Epithelial cell of proximal tubule (primary cell): ENCODE data around the gene APOH. TPM values are rescaled to one million over a fixed set of nuclear protein-coding genes. Genes with fewer than 3 reads are reported as not detected.
"Not testable (repeated sequence)": the region's sequence is repeated elsewhere in the genome, so short reads cannot be mapped to it uniquely, and the experiment has no call there.

Experiments
- DNase-seq: peaks from one replicate; pipeline ENCODE4 v3.0.0-alpha.2; 2011; ENCODE audit warnings: low read depth
- H3K4me3 ChIP-seq: 2 replicates; pipeline ENCODE4 v1.5.1; 2011; ENCODE audit warnings: low read depth, mild to moderate bottlenecking, low read length
- total RNA-seq: library from RNA; depleted of rRNA; stranded (reverse); fragments of >200 nt; gene quantifications from 2 replicates; pipeline ENCODE4 v1.2.3, GENCODE V29; 2015
- TF ChIP-seq, protein P1 (sequence below): conservative IDR thresholded peaks from 2 replicates; pipeline ENCODE4 v1.5.1; 2012; ENCODE audit warnings: low read depth, mild to moderate bottlenecking, low read length

Gene APOH
- total RNA-seq, 1 donor from 2014 or later: not detected

DNA sequence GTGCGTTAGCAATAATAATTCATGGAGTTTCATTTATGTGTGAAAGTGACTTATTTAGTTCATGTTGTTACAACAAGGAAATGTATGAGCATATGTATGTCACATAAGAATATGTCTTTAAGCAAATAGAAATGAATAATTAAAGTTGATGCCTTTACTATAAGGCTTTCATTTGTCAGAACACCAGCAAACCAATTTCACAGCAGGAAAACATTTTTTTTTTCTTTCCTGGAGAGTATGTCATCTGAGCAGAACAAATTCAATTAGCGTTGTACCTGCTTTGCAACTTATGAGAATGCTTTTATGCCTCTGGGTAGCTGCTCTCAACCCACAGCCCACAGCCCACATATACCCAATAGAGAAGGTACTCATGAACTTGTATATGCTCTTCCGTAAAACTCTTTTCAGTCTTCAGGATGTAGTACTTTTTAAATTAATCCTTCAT is 26.3 kb upstream of the APOH start:
- no peak for DNase-seq
- TF ChIP-seq, protein P1, sequence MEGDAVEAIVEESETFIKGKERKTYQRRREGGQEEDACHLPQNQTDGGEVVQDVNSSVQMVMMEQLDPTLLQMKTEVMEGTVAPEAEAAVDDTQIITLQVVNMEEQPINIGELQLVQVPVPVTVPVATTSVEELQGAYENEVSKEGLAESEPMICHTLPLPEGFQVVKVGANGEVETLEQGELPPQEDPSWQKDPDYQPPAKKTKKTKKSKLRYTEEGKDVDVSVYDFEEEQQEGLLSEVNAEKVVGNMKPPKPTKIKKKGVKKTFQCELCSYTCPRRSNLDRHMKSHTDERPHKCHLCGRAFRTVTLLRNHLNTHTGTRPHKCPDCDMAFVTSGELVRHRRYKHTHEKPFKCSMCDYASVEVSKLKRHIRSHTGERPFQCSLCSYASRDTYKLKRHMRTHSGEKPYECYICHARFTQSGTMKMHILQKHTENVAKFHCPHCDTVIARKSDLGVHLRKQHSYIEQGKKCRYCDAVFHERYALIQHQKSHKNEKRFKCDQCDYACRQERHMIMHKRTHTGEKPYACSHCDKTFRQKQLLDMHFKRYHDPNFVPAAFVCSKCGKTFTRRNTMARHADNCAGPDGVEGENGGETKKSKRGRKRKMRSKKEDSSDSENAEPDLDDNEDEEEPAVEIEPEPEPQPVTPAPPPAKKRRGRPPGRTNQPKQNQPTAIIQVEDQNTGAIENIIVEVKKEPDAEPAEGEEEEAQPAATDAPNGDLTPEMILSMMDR: no peak
- H3K4me3 ChIP-seq: no peak overlapping the region

DNA sequence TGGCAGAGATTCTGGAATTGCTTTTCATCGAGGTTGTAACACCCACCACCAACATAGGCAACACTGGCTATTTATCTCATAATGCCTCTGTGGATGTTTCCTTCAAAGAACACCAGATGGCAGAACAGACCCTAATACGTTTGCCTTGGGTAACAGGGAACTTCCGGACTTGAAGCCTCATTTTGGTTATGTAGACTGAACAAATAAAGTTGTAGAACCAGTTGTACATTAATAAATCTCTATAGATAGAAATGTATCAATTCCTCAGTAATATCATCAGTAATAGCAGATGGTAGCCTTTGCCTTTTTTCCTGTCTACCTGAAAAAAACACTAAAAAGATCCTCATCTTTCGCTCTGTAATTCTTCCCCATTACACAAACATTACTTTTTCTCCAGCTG is 25.9 kb upstream of the APOH start:
- TF ChIP-seq, protein P1: peak; percentile 84
- no peak for DNase-seq
- H3K4me3 ChIP-seq: no peak overlapping the region

DNA sequence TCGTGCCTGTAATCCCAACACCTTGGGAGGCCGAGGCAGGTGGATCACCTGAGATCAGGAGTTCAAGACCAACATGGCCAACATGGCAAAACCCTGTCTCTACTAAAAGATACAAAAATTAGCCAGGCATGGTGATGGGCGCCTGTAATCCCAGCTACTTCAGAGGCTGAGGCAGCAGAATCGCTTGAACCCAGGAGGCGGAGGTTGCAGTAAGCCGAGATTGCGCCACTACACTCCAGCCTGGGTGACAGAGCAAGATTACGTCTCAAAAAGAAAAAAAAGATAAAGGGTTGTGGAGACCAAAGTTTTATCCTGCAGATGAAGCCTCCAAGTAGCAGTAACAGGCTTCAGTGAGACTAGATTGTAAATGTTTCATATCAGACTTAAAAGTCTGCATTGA is 24.2 kb upstream of the APOH start:
- not testable (repeated sequence) for H3K4me3 ChIP-seq, DNase-seq

DNA sequence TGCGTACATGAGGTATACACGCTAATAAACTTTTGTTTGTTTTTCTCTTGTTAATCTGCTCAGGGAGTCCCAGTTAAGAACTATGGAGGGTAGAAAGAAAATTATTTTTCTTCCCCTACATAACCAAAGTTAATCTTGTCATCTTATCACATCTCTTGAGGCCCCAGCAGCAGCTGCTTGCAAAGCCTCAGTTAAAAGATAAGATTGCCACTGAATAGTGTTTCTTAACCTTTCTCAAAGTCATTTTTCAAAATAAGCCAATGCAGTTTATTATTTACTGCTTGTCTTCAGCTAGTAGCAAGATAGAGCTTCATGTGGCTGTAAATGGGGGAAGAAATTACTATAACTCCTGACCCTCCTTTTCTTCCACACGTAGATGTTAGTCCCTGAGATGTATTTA is 21.5 kb upstream of the APOH start:
- TF ChIP-seq, protein P1: no peak
- no peak overlapping the region for H3K4me3 ChIP-seq
- no peak for DNase-seq

DNA sequence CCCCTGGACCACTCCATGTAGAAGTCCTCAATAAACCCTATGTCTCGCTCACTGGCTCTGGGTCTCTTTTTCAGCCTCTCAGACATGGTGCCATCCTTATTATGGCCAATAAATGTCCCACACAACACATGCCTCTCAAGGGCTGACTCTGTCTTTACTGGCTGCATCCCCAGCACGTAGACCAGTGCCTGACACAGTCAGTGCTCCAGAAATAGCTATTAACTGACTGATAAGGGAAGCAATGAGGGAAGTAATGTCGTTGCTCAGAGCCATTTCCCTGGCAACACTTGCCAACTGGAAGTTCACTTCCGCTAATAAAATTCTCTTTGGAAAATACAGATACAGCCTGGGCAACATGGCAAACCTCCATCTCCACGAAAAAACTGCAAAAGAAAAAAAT is 19.1 kb upstream of the APOH start:
- no peak for DNase-seq
- TF ChIP-seq, protein P1: no peak

DNA sequence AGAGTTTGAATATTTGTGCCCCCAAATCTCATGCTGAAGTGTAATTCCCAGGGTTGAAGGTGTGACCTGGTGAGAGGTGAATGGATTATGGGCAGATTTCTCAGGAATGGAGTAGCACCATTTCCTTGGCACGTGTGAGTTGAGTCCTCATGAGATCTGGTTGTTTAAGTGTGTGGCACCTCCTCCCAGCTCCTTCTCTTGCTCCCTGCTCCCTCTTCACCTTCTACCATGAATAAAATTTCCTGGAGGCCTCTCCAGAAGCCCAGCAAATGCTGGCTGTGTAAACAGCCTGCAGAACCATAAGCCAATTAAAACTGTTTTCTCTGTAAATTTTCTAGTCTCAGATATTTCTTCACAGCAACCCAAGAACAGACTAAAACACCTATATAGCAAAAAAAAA is 12.6 kb upstream of the APOH start:
- no peak for DNase-seq
- TF ChIP-seq, protein P1: no peak
- H3K4me3 ChIP-seq: no peak overlapping the region

More for the DNA sequence above, 19.1 kb upstream of the APOH start:
- H3K4me3 ChIP-seq: no peak overlapping the region

DNA sequence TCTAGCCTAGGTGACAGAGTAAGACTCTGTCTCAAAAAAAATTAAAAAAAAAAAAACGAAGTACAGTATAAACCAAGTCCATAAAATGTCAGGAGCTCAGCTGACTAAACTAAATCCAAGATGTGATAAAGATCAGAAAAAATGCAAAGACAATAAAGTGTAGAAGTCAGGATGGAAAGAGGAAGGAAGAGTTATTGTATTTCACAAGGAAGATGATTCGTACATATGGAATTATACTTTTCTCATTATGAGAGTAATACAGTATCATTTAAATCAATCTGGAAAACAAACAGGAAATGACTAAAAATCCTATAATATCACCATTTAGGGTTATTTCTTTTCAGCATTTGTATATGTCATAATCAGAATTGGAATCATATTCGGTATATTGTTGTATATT is 11.4 kb upstream of the APOH start:
- H3K4me3 ChIP-seq: no peak overlapping the region
- TF ChIP-seq, protein P1: no peak
- no peak for DNase-seq

DNA sequence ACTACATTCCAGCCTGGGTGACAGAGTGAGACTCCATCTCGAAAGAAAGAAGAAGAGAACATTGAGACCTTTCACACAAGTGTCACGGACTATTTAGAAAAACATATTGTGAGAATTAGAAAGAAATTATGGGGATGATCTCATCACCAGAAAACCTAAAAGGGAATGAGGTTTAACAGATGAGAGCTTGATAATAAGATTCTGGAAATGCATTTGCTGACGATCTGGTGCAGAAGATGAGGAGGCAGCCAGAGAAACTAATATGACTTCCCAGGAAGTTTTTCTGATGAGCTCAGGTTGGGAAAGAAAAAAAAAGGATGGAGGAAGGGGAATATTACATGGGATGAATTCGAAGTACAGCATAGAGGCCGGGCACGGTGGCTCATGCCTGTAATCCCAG is 10.8 kb upstream of the APOH start:
- DNase-seq: no peak
- H3K4me3 ChIP-seq: no peak overlapping the region
- TF ChIP-seq, protein P1: no peak
